Measurements from ENCODE around the gene TEKT3.

GRCh38 chr17:15256689-15257088 lies 84.7 kb downstream of the TEKT3 start:
- no peak for TF ChIP-seq POLR2A (IDR thresholded peaks at IDR 0.05)
- TF ChIP-seq POLR2AphosphoS5 (IDR thresholded peaks at IDR 0.05), result no peak
- TF ChIP-seq CTCF (IDR thresholded peaks at IDR 0.05), result no peak
